NCI-H2196 treated with DMSO at 0.1 percent for 48 hours (cell line): Measurements from ENCODE around the gene STAB2.

Source experiments
- DNase-seq: peaks from one replicate; lab custom pipeline; 2025; ENCODE audit not compliant: unreplicated experiment; lab: John Stamatoyannopoulos, UW

STAB2 gene

GRCh38 chr12:103578926-103579325 lies 8.1 kb upstream of the STAB2 start:
- DNase-seq: no peak

GRCh38 chr12:103580026-103580425 lies 7.0 kb upstream of the STAB2 start:
- DNase-seq: no peak

- DNase-seq: no peak
Observed at GRCh38 chr12:103583008-103583407, 4.1 kb upstream of the STAB2 start.

- DNase-seq: no peak
Observed at GRCh38 chr12:103586132-103586531, 941 bp upstream of the STAB2 start.

- no peak for DNase-seq
Observed at GRCh38 chr12:103588680-103589079, 1.6 kb downstream of the STAB2 start.

GRCh38 chr12:103589517-103589916 lies 2.4 kb downstream of the STAB2 start:
- no peak for DNase-seq

- no peak for DNase-seq
Observed at GRCh38 chr12:103590271-103590670, 3.2 kb downstream of the STAB2 start.

GRCh38 chr12:103596981-103597380 lies 9.9 kb downstream of the STAB2 start:
- DNase-seq: no peak

- DNase-seq: no peak
Observed at GRCh38 chr12:103599274-103599673, 12.2 kb downstream of the STAB2 start.

GRCh38 chr12:103600967-103601728 lies 14.1 kb downstream of the STAB2 start:
- no peak for DNase-seq

- DNase-seq: no peak
Observed at GRCh38 chr12:103620395-103620794, 33.3 kb downstream of the STAB2 start.

GRCh38 chr12:103623716-103624115 lies 36.6 kb downstream of the STAB2 start:
- no peak for DNase-seq

- DNase-seq: peak; percentile 48
Observed at GRCh38 chr12:103626498-103626897, 39.4 kb downstream of the STAB2 start.

- DNase-seq: peak; percentile 10
Observed at GRCh38 chr12:103627189-103627855, 40.2 kb downstream of the STAB2 start.

GRCh38 chr12:103632554-103633216 lies 45.6 kb downstream of the STAB2 start:
- DNase-seq: peak; percentile 15

- DNase-seq: no peak
Observed at GRCh38 chr12:103634732-103635131, 47.7 kb downstream of the STAB2 start.

- no peak for DNase-seq
Observed at GRCh38 chr12:103635419-103635818, 48.3 kb downstream of the STAB2 start.

GRCh38 chr12:103637021-103637420 lies 49.9 kb downstream of the STAB2 start:
- DNase-seq: no peak

- DNase-seq: no peak
Observed at GRCh38 chr12:103637429-103637828, 50.4 kb downstream of the STAB2 start.

GRCh38 chr12:103639983-103640382 lies 52.9 kb downstream of the STAB2 start:
- DNase-seq: no peak

- DNase-seq: no peak
Observed at GRCh38 chr12:103640410-103640809, 53.3 kb downstream of the STAB2 start.

- DNase-seq: no peak
Observed at GRCh38 chr12:103640831-103641230, 53.8 kb downstream of the STAB2 start.
